NCI-H1417 (cell line): ENCODE results near the gene BAG5.

Source experiments
- DNase-seq, 3 experiments: peaks; one replicate each; lab custom pipeline; 2025; lab: John Stamatoyannopoulos, UW

The BAG5 gene

DNA sequence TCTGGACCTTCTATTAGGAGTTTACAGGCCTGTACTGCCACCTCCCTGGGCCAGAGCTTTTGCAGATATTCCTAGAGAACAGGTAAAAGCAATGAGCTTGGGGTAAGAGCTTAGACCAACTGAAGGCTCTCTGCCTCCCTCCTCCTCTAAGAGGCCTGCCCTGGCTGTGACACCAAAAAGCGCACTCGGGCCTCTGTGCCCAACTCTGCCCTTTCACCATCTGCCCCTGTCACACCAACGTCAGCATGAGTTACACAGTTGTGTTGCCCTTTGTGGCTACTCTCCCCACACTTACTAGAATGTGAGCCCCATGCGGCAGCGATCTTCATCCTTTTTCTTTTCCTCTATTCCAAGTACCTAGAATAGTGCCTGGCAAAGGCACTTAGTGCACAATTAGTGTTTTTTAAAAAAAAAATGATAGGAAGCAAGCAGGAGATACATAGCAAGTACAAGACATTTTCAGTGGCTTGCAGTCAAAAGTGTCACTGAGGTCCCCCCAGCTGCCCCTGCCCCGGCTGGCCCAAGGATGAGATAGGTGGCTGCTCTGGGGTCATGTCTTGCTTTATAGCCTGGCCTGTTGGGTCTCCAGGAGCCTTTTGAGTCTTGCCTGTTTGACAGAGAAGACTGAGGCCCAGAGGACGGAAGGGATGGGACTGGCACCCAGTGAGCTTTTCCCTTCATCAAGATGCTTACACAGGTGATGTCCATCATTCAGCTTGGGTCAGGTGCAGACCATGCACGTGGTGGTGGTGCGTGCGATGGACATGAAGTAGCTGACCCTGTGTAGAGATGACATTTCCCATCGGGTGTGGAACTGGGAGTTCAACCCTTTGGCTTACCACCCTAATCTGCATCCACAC is 52.4 kb downstream of the BAG5 start:
- no peak for DNase-seq

DNA sequence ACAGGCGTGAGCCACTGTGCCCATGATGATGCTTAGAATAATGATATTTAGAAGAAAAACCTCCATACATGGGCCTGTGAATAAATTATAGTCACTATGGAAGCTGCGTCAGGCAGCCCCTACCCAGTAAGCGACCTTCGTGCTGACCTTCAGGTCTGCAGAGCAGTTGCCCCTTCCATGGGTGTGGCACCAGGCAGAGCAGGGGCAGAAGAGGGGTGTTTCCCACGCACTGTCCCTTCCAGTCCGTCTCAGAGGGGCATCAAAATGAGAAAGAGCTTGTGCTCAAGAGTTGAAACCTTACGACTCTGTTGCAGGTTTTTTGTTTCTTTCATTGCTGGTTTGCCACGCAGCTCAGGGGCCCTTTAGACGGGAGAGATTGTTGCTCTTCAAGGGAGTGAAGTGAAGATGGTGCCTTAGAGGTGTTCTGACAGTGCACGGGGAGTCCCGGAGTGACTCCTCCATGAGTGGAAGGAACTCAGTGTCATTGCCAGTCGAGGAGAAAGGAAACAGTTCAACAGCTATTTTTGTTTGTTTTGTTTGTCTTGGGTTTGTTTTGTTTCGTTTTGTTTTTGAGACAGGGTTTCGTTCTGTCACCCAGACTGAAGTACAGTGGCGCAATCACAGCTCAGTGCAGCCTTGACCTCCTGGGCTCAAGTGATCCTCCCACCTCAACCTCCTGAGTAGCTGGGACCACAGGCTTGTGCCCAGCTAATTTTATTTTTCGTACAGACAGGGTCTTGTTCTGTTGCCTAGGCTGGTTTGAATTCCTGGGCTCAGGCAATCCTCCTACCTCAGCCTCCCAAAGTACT is 53.7 kb downstream of the BAG5 start:
- no peak for DNase-seq

DNA sequence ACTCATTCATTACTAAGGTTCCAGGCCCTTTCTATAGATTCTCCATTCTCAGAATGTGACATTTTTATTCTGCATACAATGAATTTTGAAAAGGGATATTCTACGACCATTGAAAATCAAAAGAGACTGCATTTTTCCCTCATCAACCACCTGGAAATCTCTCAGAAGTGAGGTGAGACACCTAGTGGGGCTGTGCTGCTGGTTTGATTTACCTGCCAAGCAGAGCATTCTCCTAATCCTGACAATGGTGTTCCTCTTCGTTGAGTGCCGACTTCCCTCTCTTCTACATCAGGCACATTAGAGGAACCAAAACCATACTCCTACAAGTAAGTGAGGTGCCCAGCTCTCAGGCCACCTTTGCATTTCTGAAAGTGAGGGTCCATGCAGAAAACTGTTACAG is 54.7 kb downstream of the BAG5 start:
- no peak for DNase-seq
